Muscle of leg (tissue), 16 donors: ENCODE data around the gene CACNA2D4. TPM values are rescaled to one million over a fixed set of nuclear protein-coding genes. Genes with fewer than 3 reads are reported as not detected.

ENCODE experiments used
- DNase-seq: peaks from one replicate; pipeline ENCODE4 v3.0.0; 2013
- H3K27ac ChIP-seq: one replicate; pipeline ENCODE4 v1.5.1; 2013; ENCODE audit warnings: mild to moderate bottlenecking, low read length, control low read depth
- H3K27me3 ChIP-seq: one replicate; pipeline ENCODE4 v1.6.1; 2013; ENCODE audit warnings: low read length; ENCODE audit not compliant: control insufficient read depth, insufficient read depth
- H3K36me3 ChIP-seq: one replicate; pipeline ENCODE4 v1.6.1; 2013; ENCODE audit warnings: low read length; ENCODE audit not compliant: control insufficient read depth, insufficient read depth
- H3K4me1 ChIP-seq: one replicate; pipeline ENCODE4 v1.6.1; 2013; ENCODE audit warnings: low read length; ENCODE audit not compliant: control insufficient read depth, insufficient read depth
- H3K4me3 ChIP-seq: one replicate; pipeline ENCODE4 v1.5.1; 2013; ENCODE audit warnings: low read length, control low read depth
- H3K9me3 ChIP-seq: replicated peaks from 2 replicates; pipeline ENCODE4 v1.6.1; 2013; ENCODE audit warnings: low read depth, low read length; ENCODE audit not compliant: control insufficient read depth
- WGBS: methylation state at CpG from one replicate; pipeline ENCODE4 v1.1.5; 2013; ENCODE audit warnings: missing lambda C conversion rate; ENCODE audit not compliant: insufficient coverage; 5-methylcytosine and 5-hydroxymethylcytosine counted together
- long read RNA-seq, 11 donors: transcript quantifications; one replicate each; lab custom pipeline, GENCODE V29; 2026
- polyA plus RNA-seq, 8 donors: library from polyadenylated mRNA; unstranded; fragments of 120-200 nt; gene quantifications; one replicate each; pipeline versions ENCODE4 v1.2.1 to v1.2.3, GENCODE V29; 2013; ENCODE audit warnings: inconsistent platforms in 1 of 8, low replicate concordance in 1 of 8; ENCODE audit not compliant: insufficient read length in 8 of 8, insufficient read depth in 1 of 8
- total RNA-seq: library from RNA; stranded (reverse); fragments of 120-200 nt; gene quantifications from one replicate; pipeline ENCODE4 v1.2.4, GENCODE V29; 2013

CACNA2D4 gene
- total RNA-seq = 1.6 TPM
- polyA plus RNA-seq = 1 to 10 TPM; 1.4 to 4.2 (median 2.8) TPM
- long read RNA-seq, donor 1 = 0 reads
- long read RNA-seq, donor 2 = 0 reads
- long read RNA-seq, donor 3 = 0 reads
- long read RNA-seq, donor 4 = 0 reads
- long read RNA-seq, donor 5 = 0 reads
- long read RNA-seq, donor 6 = 0 reads
- long read RNA-seq, donor 7 = 0 reads
- long read RNA-seq, donor 8 = 0 reads
- long read RNA-seq, donor 9 = 0 reads
- long read RNA-seq, donor 10, partial matches to known transcripts = 0 of 1 reads
- long read RNA-seq, donor 10, other reads (novel, unspliced or antisense) = 0 of 1 reads
- long read RNA-seq, donor 11, partial matches to known transcripts = 0 of 1 reads
- long read RNA-seq, donor 11, other reads (novel, unspliced or antisense) = 0 of 1 reads

DNA sequence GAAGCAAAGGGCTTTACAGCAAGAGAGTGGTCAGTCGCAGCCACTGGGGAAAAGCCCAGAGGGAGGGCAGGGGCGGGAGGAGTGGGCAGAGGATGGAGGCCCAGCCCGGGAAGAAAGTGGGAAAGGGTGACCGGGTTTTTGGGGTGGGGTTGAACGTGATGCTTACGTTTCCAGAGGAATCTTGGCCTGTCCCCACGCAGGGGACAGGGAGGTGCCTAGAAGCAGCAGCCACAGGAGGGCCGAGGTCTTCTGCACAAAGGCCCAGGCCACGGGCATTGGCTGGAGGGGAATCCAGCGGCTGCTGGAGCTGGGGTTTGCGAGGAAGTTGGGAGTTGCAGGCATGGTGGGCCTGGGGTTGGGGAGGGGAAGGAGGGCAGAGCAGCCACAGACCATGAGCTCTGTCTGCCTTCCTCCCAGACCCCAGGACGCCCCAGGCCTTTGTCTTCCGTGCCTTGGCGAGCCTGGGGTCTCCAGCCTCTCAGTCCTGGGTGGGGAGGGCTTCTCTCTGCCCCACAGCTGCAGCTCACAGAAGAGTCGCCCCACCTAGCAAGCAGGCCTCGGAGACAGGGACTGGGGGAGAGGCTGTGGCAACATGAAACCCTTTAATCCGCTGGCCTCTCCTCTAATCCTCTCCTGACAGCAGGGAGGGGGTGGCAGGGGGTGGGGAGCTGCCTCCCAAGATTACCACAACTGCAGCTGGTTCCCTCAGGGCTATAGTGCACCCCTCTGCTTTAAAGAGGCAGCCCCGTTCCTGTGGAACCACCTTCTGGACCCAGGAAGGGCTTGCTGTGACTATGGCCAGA lies at the start of gene CACNA2D4:
Gene CACNA2D4 (minus strand): TSS at position 572 of the 803 bp plus-strand sequence. CDS start 179 bp downstream, at position 393.
- H3K9me3 ChIP-seq = no peaks in the 10 kb centered on the region
- H3K36me3 ChIP-seq = no peaks in the 10 kb centered on the region
- peak within 1 kb of the TSS; percentile 9 for H3K27ac ChIP-seq
- H3K4me1 ChIP-seq = peaks cover 55% of the 10 kb centered on the region
- 23% methylated on average over 8 of the region's 18 CpGs for WGBS
- H3K27me3 ChIP-seq = no peaks in the 10 kb centered on the region
- DNase-seq = peak; percentile 52
- no peak within 1 kb of the TSS for H3K4me3 ChIP-seq

DNA sequence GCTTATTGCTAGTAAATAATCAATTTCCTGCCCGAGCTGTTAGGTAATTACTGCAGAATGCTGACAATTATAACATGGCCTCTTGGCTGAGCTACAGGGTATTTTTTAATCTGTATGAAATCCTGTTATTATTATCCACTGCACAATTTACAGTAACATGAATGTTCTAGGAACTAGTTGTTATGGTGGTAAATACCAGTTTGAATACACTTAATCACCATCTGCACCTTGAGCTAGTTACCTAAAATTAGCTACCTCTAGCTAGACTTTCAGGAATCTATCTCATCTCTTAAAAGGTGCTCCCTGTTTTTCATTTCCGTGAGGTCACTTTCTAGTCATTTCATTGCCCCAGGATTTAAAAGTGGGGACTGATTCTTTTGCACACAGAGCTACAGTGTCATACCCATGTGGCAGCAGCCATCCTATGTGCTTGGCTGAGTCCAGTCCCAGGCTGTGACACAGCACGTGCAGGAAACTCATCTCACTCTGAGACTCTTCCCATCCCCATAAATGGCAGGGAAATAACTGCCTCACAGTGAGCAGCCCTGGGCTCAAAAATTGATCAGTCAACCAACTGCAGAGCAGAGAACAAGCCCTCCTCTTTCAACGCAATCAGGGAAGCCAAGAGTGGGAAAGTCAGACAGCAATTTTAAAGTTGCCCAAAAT lies 48.2 kb upstream of the CACNA2D4 start:
- Histone ChIP-seq H3K27ac (no peak overlapping the region), H3K36me3 (peaks cover 16% of the 10 kb centered on the region)

GRCh38 chr12:1965916-1966315 lies 47.5 kb upstream of the CACNA2D4 start:
- no peak for DNase-seq
- H3K4me1 ChIP-seq = no peaks in the 10 kb centered on the region
- H3K36me3 ChIP-seq = peaks cover 18% of the 10 kb centered on the region
- no peak overlapping the region for H3K27ac ChIP-seq
- 60% methylated on average over 1 of the region's 2 CpGs for WGBS
- H3K27me3 ChIP-seq = no peaks in the 10 kb centered on the region
- H3K4me3 ChIP-seq = no peak overlapping the region
- no peaks in the 10 kb centered on the region for H3K9me3 ChIP-seq

More for the DNA sequence above, 48.2 kb upstream of the CACNA2D4 start:
- no peaks in the 10 kb centered on the region for H3K9me3 ChIP-seq
- H3K27me3 ChIP-seq = no peaks in the 10 kb centered on the region
- H3K4me3 ChIP-seq = no peak overlapping the region
- no peak for DNase-seq
- no peaks in the 10 kb centered on the region for H3K4me1 ChIP-seq
- WGBS = 25% methylated on average over 1 of the region's 4 CpGs

DNA sequence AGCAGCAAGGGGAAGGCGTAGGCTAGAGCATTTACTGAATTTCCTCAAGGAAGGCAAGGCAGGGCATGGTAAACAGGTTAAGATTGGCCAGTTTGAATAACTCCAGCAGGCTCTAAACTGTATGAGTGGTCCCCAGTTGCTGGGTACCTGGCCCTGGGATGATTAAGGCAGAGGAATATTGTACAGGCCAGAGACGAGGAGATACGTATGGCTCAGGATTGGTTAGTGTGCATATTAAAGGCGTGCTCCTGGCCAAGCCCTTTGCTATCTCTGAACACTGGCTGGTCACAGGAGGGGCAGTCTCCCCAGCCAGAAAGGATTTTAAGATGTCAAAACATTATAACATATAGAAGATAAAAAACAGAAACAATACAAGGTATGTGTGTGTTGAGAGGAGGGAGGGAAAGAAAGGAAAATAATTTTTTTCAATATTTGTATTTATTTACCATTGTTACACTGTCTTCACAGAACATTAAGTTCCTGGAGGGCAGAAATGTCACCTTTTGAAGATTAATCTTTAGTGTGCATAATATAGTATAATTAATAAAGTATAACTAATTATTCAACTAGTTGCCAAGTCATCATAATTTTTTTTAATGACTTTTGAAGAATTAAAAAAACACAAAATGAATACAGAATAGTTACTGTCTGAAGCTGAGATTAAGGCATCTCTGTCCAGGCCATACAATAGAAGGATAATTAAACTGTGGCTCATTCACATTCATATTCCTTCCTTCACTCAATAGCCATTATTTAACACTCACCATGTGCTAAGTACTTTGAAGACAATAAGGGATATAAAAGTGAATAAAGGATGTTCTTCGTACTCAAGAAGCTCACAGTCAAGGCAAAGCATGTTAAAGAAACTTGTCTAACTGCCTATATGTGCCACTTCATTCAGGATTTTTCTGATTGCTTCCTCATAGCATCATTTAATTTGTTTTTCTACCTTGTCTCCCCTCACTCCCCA lies 43.9 kb upstream of the CACNA2D4 start:
- DNase-seq = no peak
- H3K4me1 ChIP-seq = no peaks in the 10 kb centered on the region
- no peak overlapping the region for H3K27ac ChIP-seq
- no peaks in the 10 kb centered on the region for H3K27me3 ChIP-seq
- H3K9me3 ChIP-seq = no peaks in the 10 kb centered on the region
- H3K4me3 ChIP-seq = no peak overlapping the region
- peaks cover 18% of the 10 kb centered on the region for H3K36me3 ChIP-seq
- 78% methylated on average over 3 of the region's 5 CpGs for WGBS

DNA sequence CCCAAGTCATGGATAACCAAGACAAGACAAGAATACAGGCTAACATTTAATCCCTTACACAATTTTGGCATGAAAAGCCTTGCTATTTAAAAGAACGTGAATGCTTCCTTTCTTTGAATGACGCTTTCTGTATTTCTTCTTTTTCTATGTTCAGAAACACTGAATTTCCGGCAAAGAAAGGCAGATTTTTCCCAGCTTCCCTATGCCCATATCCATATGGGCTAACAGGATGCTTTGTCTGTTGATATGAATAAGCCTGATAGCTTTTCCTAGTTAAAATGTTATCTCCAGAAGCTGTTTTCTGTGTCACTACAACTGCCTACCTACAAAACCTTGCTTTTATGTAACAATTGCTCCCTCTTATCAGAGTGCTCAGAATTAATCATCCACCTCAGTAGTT lies 38.3 kb upstream of the CACNA2D4 start:
- Histone ChIP-seq H3K27me3 (no peaks in the 10 kb centered on the region), H3K4me1 (no peaks in the 10 kb centered on the region), H3K36me3 (peaks cover 25% of the 10 kb centered on the region), H3K9me3 (no peaks in the 10 kb centered on the region), H3K27ac (no peak overlapping the region), H3K4me3 (no peak overlapping the region)
- WGBS = no CpG with 5 or more reads among the region's 3 CpGs
- DNase-seq = no peak

- Histone ChIP-seq H3K4me3 (no peak overlapping the region), H3K9me3 (no peaks in the 10 kb centered on the region), H3K27me3 (no peaks in the 10 kb centered on the region), H3K4me1 (no peaks in the 10 kb centered on the region), H3K27ac (no peak overlapping the region), H3K36me3 (peaks cover 74% of the 10 kb centered on the region)
- WGBS = 66% methylated on average over 8 of the region's 15 CpGs
- no peak for DNase-seq
Observed at GRCh38 chr12:1949771-1950470, 31.5 kb upstream of the CACNA2D4 start.

DNA sequence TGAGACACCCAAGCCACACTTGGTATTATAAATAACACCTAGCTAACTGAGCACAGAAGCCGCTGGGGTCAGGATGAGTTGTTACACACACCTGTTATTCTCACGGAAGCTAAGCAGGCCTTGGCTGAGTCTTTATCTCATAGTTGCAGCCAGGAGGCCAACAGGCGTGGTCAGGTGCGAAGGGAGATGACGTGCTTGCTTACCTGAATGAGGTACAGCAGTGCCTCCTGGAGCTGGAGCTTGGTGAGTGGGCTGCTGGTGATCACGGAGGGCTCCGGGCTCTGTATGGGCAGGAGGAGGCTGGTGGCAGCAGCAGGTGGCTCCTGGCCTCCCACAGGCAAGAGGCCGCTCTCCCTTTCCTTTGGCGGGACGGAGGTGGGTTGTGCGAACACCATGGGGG lies 30.4 kb upstream of the CACNA2D4 start:
- H3K36me3 ChIP-seq = peaks cover 69% of the 10 kb centered on the region
- H3K4me3 ChIP-seq = no peak overlapping the region
- H3K27me3 ChIP-seq = no peaks in the 10 kb centered on the region
- H3K9me3 ChIP-seq = no peaks in the 10 kb centered on the region
- WGBS = 90% methylated on average over 6 of the region's 11 CpGs
- no peak for DNase-seq
- H3K27ac ChIP-seq = no peak overlapping the region
- no peaks in the 10 kb centered on the region for H3K4me1 ChIP-seq

DNA sequence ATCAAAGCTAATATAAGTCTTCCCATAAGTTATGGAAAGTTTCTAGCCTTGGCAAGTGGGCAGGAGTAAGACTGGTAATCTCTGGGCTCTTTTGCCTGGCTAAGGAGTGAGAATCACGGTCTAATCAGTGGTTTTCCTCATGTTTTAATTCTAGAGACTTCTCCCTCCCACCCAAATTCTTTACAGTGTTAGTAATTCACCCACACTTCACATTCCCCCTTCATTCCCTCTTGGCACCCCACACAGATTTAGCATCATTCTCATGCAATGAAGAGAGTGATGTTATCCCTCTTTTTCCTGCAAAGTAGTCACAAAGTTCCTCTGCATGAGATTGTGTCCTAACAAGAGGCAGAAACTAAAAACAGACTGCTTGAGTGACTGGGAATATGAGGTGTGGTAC lies 28.6 kb upstream of the CACNA2D4 start:
- WGBS = no CpG with 5 or more reads among the region's 1 CpG
- Histone ChIP-seq H3K4me3 (no peak overlapping the region), H3K27ac (no peak overlapping the region), H3K36me3 (peaks cover 55% of the 10 kb centered on the region), H3K4me1 (no peaks in the 10 kb centered on the region), H3K9me3 (no peaks in the 10 kb centered on the region), H3K27me3 (no peaks in the 10 kb centered on the region)
- DNase-seq = no peak

- Histone ChIP-seq H3K4me1 (no peaks in the 10 kb centered on the region), H3K4me3 (no peak overlapping the region), H3K27me3 (no peaks in the 10 kb centered on the region), H3K9me3 (no peaks in the 10 kb centered on the region), H3K36me3 (peaks cover 48% of the 10 kb centered on the region), H3K27ac (no peak overlapping the region)
- 84% methylated on average over 2 of the region's 3 CpGs for WGBS
- DNase-seq = no peak
Observed at GRCh38 chr12:1946296-1946695, 27.8 kb upstream of the CACNA2D4 start.
